Activated naive CD4-positive, alpha-beta T cell treated with Interleukin-2 at 50 U/mL for 16 hours (primary cell): ENCODE measurements around the gene CRTC3.

Source experiments
- DNase-seq: peaks from one replicate; pipeline ENCODE4 v3.0.0-alpha.2; 2020

The CRTC3 gene

GRCh38 chr15:90596943-90597342 lies 67.2 kb downstream of the CRTC3 start:
- no peak for DNase-seq

DNA sequence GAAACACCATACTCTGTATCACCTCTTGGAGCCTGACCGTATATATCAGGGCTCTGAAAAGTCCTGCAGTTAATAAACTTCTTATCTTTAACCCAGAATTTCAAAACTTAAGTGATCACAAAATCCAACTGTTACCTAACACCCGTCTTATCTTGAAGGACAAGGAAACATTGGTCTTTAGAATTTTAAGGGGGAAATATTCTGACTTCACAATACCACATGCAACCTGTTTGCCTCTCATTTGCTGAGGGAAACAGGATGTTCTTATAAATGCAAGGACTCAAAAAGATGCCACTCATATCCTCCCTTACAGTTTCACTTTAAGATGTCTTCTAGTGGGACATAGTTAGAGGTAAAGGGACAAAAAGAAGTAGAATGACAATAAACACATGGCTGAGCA lies 67.9 kb downstream of the CRTC3 start:
- no peak for DNase-seq

GRCh38 chr15:90598031-90598577 lies 68.4 kb downstream of the CRTC3 start:
- DNase-seq: no peak

DNA sequence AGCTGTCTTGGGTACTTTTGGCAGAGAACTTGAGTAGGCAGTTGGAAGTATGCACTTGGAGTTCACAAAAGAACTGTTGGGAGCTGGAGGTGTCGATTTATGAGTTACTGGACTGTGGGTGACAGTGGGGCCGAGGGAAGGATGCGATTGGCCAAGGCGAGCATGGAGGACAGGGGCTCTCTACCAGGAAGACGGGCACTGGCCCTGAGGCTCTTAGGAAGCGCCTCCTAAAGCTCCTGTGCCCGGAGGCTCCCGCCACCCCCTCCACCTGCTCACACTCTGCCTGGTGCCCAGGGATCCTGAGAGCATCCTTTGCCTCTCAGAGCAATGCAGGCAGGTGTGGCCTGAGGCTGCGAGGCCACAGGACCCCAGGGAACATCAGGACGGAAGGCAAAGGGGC lies 69.0 kb downstream of the CRTC3 start:
- no peak for DNase-seq

GRCh38 chr15:90599116-90599515 lies 69.4 kb downstream of the CRTC3 start:
- no peak for DNase-seq

DNA sequence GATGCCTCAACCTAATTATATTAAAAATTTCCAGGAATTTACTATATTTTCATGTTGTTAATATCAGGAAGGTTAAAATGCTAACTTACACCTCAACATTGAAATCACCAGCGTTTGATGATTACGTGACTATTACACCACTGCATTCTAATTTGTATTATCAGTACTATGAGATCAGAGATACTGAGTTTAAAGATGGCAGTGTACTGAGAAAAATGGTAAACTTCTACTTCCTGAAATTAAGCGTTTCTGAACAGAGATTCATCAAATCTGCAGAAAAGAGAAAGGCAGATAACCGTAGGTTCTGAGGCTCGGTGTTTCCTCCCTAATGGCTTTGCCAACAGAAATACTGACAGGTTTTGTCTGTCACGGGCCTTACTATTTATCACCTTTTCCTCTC lies 69.9 kb downstream of the CRTC3 start:
- no peak for DNase-seq

- no peak for DNase-seq
Measured at GRCh38 chr15:90600954-90601353, 71.2 kb downstream of the CRTC3 start.

DNA sequence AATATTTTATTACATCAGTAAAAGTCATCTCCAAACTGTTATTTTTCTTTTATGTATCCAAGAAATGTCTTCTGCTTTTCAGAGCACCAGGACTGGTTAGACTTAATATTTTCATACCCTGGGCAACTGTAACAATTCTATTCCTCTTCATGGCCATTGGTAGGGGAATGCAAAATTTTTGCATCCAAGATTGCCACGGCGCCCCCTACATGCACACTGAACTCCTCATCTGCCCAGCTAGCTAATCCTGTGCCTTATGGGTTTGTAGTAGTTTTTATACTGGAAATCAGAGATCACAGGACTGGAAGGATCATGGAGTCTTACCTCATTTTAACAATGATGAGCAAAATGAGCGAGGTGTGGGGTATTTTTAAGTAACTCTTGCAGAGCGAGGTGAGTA lies 74.2 kb downstream of the CRTC3 start:
- peak; percentile 47 for DNase-seq

DNA sequence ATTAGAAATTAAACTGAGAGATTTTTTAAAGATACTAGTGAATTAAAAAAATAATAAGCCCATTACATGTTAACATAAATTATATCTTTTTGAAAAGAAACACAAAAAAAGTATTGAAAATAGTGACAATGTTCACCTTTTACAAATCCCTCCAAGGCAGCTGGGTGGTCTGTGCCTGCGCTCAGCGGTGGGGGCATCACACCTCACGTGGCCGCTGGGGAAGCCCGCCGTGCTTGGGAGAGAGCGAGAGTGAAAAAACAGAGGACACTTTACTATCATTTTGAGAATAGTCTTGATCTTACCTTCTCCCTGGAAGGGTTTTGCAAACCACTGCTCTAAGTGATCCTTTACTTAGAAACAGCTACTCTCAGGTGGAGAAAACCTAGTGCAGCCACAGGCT lies 76.9 kb downstream of the CRTC3 start:
- no peak for DNase-seq

GRCh38 chr15:90607361-90607760 lies 77.6 kb downstream of the CRTC3 start:
- DNase-seq: no peak

DNA sequence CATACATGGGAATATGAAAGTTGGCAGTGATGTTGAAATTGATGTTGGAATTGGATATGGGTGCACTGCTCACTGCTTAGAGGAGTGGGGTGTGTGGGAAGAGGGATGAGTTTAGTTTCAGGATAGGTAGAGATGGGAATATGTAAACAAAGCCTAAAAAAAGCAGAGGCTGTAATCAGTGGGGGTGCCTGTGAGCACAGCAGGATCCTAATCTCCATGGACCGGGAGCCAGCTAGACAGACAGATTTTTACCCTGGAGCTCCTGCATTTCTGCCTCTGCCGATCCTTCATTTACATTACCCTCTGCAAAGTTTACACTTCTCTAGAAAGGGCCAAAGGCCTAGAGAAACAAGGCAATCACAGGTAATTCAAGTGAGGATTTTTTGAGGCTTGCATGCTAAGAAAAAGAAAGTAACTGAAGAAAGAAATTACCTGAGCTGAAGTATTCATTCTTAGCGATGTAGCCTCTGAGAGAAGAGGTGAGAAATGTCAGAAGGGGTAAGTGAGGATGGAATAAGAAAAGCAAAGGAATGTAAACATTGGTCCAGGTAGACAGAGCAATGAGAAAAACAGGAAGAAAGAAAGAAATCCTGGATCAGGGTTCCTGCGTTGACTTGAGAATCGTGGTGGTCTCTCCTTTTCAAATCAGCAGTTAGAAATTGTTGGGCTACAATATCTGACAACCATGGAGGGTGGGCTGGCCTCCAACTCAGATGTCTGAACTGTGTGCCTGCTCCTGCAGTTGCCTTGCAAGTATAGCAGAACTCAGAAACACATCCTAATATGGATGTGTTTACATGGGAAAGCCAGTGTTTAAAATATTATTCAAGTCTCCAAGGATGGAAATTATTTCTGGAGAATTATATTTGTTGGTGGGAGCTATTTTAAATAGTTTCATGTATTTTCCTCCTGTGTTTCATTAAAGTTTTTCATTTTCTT lies 79.8 kb downstream of the CRTC3 start:
- DNase-seq: no peak

GRCh38 chr15:90610190-90610589 lies 80.5 kb downstream of the CRTC3 start:
- DNase-seq: no peak

DNA sequence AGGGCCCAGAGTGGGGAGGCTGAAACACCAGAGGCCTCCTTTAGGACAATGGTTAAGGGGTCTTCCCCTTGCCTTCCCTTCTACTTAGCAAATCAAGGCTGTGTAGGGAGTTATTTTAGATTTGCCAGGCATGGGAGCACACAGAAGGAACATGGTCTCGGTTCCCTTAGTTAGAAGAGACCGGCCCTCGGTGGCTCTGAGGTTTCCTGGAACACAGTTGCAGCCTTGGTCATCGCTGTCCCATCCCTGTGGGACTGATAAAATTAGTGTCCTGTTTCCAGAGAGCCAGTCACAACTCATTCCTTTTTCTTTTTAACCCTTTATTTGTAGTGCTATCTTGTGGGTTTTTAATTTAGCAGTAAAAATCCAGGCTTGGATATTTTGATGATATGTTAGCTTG lies 81.4 kb downstream of the CRTC3 start:
- no peak for DNase-seq

DNA sequence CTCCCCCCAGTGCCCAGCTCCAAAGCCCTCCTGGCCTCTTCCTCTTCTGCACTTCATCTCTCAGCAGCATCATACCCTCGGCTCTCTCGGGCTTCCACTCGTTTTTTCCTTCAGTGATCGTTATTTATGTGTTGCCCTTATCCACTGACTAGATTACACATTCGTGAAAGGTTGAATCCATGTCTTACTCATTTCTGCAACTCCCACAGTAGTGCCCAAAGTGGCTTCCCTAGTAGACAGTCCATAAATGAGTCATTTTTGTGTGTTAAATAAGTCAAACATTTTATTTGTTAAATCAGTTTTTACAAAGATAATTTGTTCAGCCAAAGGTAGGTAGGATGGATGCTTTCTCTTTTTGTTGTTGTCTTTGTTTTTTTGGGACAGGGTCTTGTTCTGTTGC lies 87.4 kb downstream of the CRTC3 start:
- no peak for DNase-seq

- DNase-seq: no peak
Measured at GRCh38 chr15:90617668-90618097, 88.0 kb downstream of the CRTC3 start.

GRCh38 chr15:90618330-90619125 lies 88.8 kb downstream of the CRTC3 start:
- DNase-seq: no peak

GRCh38 chr15:90619468-90619867 lies 89.7 kb downstream of the CRTC3 start:
- DNase-seq: no peak

DNA sequence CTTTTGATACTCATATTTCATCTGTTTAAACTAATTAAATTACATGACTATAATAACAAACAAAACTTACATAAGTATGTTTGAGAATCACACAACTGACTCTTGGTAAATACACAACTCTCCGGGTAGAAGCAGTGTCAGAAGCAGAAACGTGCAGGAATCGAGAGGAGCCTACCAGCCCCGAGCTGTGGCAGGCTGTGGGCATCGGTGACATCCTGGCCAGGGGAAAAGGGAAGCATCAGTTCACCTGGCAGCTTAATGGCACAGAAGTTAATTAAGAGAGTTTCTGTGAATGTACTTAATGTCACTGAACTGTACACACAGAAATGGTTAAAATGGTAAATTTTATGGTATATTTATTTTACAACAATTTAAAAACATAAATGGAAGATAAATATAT lies 90.2 kb downstream of the CRTC3 start:
- DNase-seq: no peak

DNA sequence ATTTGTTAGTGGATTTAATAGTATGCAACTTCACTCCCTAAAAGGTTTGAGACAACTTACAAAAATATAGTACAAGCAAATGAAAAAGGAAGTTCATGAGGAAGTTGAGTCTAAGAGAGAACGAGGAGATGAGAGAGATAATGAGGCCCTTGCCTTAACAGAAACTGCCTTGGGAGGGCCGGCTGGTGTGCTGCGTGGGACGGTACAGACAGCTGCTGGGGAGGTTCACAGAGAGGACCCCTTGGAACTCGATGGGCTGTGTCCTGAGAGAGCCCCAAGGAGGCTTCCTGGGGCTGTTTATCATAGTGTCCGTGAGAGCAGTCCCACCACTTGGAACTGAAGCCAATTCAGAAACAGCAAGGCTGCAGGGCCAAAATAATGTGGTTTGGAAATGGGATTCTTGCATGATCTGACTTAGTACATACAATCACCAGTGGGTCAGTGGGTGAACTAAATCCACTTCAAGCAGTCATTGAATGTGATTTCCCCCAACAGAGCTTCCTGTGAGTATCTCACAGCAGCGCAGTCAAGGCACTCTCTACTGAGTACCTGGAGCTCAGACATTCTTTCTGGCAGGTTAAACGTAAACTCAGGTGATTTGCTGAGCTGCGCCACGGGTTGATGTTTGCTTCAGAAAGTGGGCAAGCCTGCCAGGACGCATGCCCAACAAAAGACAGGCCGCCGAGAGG lies 90.8 kb downstream of the CRTC3 start:
- DNase-seq: peak; percentile 29

- DNase-seq: no peak
Measured at GRCh38 chr15:90623854-90624253, 94.1 kb downstream of the CRTC3 start.

DNA sequence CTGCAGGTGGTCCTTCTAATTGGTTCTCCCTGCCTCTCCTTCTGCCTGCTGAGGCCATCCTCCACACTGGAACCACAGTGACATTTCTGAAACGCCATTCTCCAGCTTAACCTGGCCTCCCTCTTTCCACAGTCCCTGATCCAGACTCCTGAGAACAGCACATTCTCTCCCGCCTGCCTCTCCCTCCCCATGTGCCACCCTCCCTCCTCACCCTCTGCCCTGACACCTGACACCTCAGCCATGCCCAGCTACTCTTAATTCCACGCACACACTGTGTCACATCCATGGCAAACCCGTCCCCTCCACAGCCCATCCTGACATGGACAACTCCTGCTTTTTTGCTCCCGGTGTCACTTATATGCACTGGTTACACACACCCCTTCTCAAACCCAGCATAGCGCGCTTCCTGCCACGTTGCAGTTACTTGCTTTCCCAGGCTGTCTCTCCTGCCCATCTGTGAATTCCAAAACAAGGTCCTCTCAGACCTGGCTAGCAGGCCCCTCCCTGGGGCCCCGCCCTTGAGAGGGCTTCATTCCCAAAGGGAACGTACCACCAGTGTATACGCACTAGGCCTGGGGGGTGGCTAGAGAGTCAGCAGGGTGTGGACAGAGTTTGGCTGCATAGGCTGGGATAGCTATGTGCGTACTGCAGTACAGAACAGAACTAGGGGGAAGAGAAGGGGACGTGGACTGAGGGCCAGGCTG lies 94.7 kb downstream of the CRTC3 start:
- DNase-seq: no peak

- DNase-seq: no peak
Measured at GRCh38 chr15:90625037-90625436, 95.3 kb downstream of the CRTC3 start.
